Glutamatergic neuron (in vitro differentiated cells): ENCODE results near the gene FBXO44. TPM values are rescaled to one million over a fixed set of nuclear protein-coding genes. Genes with fewer than 3 reads are reported as not detected.

ENCODE experiments used
- DNase-seq: peaks from one replicate; pipeline ENCODE4 v3.0.0; 2022
- H3K27ac Mint-ChIP-seq: one replicate; pipeline ENCODE4 v1.8.0; 2020; ENCODE audit warnings: mild to moderate bottlenecking, mixed read lengths, inconsistent platforms; ENCODE audit not compliant: unreplicated experiment
- H3K27me3 Mint-ChIP-seq: one replicate; pipeline ENCODE4 v1.8.0; 2020; ENCODE audit warnings: mild to moderate bottlenecking, moderate library complexity, mixed read lengths, inconsistent platforms; ENCODE audit not compliant: unreplicated experiment
- H3K36me3 Mint-ChIP-seq: one replicate; pipeline ENCODE4 v1.8.0; 2020; ENCODE audit warnings: mild to moderate bottlenecking, mixed read lengths, inconsistent platforms; ENCODE audit not compliant: unreplicated experiment
- H3K4me1 Mint-ChIP-seq: one replicate; pipeline ENCODE4 v1.8.0; 2020; ENCODE audit warnings: mild to moderate bottlenecking, low read depth, mixed read lengths, inconsistent platforms; ENCODE audit not compliant: unreplicated experiment
- H3K4me3 Mint-ChIP-seq: one replicate; pipeline ENCODE4 v1.8.0; 2020; ENCODE audit warnings: mild to moderate bottlenecking, mixed read lengths, inconsistent platforms; ENCODE audit not compliant: unreplicated experiment
- H3K9me3 Mint-ChIP-seq: one replicate; pipeline ENCODE4 v1.8.0; 2020; ENCODE audit warnings: mild to moderate bottlenecking, moderate library complexity, mixed read lengths, inconsistent platforms; ENCODE audit not compliant: unreplicated experiment
- CTCF ChIP-seq: fragments of 200-600 bp; sonication (generic); IDR thresholded peaks from one replicate; pipeline ENCODE4 v1.5.0; 2021; ENCODE audit not compliant: partially characterized antibody, unreplicated experiment
- total RNA-seq: library from RNA; stranded (reverse); fragmentation: NEBNext Ultra II Directional; extraction: Animal tissue kit (Norgen Biotek cat#: 25700); gene quantifications from one replicate; pipeline ENCODE4 v1.2.1, GENCODE V29; 2021; ENCODE audit not compliant: unreplicated experiment

The FBXO44 gene
- total RNA-seq, 1 donor from 2014 or later: 51.7 TPM

GRCh38 chr1:11712285-11712684 lies 57.6 kb downstream of the FBXO44 start:
- no peak overlapping the region for H3K27ac Mint-ChIP-seq
- peaks cover 25% of the 10 kb centered on the region for H3K4me1 Mint-ChIP-seq
- H3K4me3 Mint-ChIP-seq: no peak overlapping the region
- H3K9me3 Mint-ChIP-seq: peaks cover 11% of the 10 kb centered on the region
- no peak for TF ChIP-seq CTCF
- DNase-seq: no peak
- H3K27me3 Mint-ChIP-seq: peaks cover 6% of the 10 kb centered on the region
- no peaks in the 10 kb centered on the region for H3K36me3 Mint-ChIP-seq

Other genes starting within 250 kb of the FBXO44 start
- gene DISP3, start 175.7 kb upstream of the FBXO44 start, total RNA-seq: 179 TPM
- gene FBXO2, start 448 bp upstream of the FBXO44 start, total RNA-seq: 22.2 TPM
- gene FBXO6, start 9.3 kb downstream of the FBXO44 start, total RNA-seq: 1.3 TPM
- gene MAD2L2, start 26.3 kb downstream of the FBXO44 start, total RNA-seq: 90.2 TPM
- gene DRAXIN, start 36.8 kb downstream of the FBXO44 start, total RNA-seq: 111 TPM
- 6.1 TPM for gene AGTRAP, start 81.3 kb downstream of the FBXO44 start, total RNA-seq
- gene C1orf167, start 107.3 kb downstream of the FBXO44 start, total RNA-seq: not detected
- 83.2 TPM for gene MTHFR, start 151.1 kb downstream of the FBXO44 start, total RNA-seq
- gene CLCN6, start 151.3 kb downstream of the FBXO44 start, total RNA-seq: 94.3 TPM
- gene NPPA, start 192.9 kb downstream of the FBXO44 start, total RNA-seq: not detected
- gene NPPB, start 204.1 kb downstream of the FBXO44 start, total RNA-seq: not detected